ENCODE measurements around the gene HVCN1. TPM values are rescaled to one million over a fixed set of nuclear protein-coding genes. Genes with fewer than 3 reads are reported as not detected.
"Not testable (repeated sequence)": the region's sequence is repeated elsewhere in the genome, so short reads cannot be mapped to it uniquely, and the experiment has no call there.

Gene HVCN1
- polyA plus RNA-seq, 1 experiment, result 3.9 TPM

GRCh38 chr12:110725267-110725666 lies 36.4 kb upstream of the HVCN1 start:
- Histone ChIP-seq H3K27me3 (ENCODE audit: control insufficient read depth, insufficient read depth, low read length) (no peaks in the 10 kb centered on the region), H3K4me3 (ENCODE audit: low read depth, low read length) (no peak overlapping the region), H3K36me3 (ENCODE audit: control insufficient read depth, insufficient read depth, low read length) (peaks cover 15% of the 10 kb centered on the region)
- DNase-seq (ENCODE audit: low read depth), result no peak
- no peak for TF ChIP-seq CTCF (IDR thresholded peaks at IDR 0.05; ENCODE audit: insufficient read depth, low read depth, low read length)
- ChIA-PET POLR2A (no interaction called here), CTCF (no interaction called here)

DNA sequence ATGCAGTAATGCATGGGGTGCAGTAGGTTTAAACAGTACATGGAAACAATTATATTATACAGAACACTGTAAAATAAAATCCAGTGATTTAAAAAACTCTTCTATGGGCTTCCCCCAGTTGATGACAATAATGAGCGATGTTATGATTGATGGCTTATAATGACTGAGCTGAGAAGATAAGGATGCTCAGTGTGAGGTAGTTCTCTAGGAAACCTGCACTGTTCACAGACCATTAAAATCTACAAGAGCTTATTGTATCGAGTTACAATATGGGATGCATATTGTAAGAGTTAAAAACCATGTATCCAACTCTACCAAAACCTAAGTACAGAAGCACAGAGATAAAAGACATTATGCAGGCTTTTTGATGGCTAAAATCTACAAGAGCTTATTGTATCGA lies 34.0 kb upstream of the HVCN1 start:
- DNase-seq (ENCODE audit: low read depth); H3K4me3 ChIP-seq (ENCODE audit: low read depth, low read length); POLR2A ChIA-PET; H3K27me3 ChIP-seq (ENCODE audit: control insufficient read depth, insufficient read depth, low read length): not testable (repeated sequence)
- peaks cover 15% of the 10 kb centered on the region for H3K36me3 ChIP-seq (ENCODE audit: control insufficient read depth, insufficient read depth, low read length)
- CTCF ChIA-PET, result interaction anchor here (1.2 kb wide), 1 partner anchor 25 kb away, joined by 3 read pairs; no protein-coding TSS in a partner anchor

- H3K36me3 ChIP-seq (ENCODE audit: control insufficient read depth, insufficient read depth, low read length), result peaks cover 15% of the 10 kb centered on the region
- no peaks in the 10 kb centered on the region for H3K27me3 ChIP-seq (ENCODE audit: control insufficient read depth, insufficient read depth, low read length)
- ChIA-PET CTCF (interaction anchor here (0.7 to 1.2 kb wide), 3 partner anchors 17 to 111 kb away, joined by 3 to 4 read pairs (median 3); no protein-coding TSS in a partner anchor), POLR2A (no interaction called here)
- TF ChIP-seq CTCF (IDR thresholded peaks at IDR 0.05; ENCODE audit: insufficient read depth, low read depth, low read length), result no peak
- H3K4me3 ChIP-seq (ENCODE audit: low read depth, low read length), result no peak overlapping the region
- no peak for DNase-seq (ENCODE audit: low read depth)
Observed at GRCh38 chr12:110721570-110721969, 32.7 kb upstream of the HVCN1 start.

DNA sequence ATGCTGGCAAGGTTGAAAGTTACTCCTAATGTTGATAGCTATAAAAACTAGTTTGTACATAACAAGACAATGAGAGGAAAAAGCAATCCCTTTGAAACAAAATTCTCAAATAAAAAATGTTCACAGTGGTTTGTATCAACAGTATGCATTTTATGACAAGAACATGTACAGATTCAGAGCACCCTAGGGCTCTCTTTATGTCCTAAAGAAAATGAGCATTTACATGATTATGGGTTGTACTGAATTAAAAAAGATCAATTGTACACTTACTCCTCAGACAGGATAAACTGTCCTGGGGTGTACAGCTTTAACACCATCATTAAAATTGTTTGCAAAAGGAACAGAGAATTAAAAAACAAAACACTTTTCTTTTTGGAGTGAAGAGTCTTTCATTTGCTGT lies 31.6 kb upstream of the HVCN1 start:
- no peak for DNase-seq (ENCODE audit: low read depth)
- Histone ChIP-seq H3K4me3 (ENCODE audit: low read depth, low read length) (no peak overlapping the region), H3K36me3 (ENCODE audit: control insufficient read depth, insufficient read depth, low read length) (peaks cover 11% of the 10 kb centered on the region), H3K27me3 (ENCODE audit: control insufficient read depth, insufficient read depth, low read length) (no peaks in the 10 kb centered on the region)
- no peak for TF ChIP-seq CTCF (IDR thresholded peaks at IDR 0.05; ENCODE audit: insufficient read depth, low read depth, low read length)
- ChIA-PET POLR2A (no interaction called here), CTCF (interaction anchor here (0.8 to 1.2 kb wide), 3 partner anchors 10 to 18 kb away, joined by 3 read pairs; no protein-coding TSS in a partner anchor)

DNA sequence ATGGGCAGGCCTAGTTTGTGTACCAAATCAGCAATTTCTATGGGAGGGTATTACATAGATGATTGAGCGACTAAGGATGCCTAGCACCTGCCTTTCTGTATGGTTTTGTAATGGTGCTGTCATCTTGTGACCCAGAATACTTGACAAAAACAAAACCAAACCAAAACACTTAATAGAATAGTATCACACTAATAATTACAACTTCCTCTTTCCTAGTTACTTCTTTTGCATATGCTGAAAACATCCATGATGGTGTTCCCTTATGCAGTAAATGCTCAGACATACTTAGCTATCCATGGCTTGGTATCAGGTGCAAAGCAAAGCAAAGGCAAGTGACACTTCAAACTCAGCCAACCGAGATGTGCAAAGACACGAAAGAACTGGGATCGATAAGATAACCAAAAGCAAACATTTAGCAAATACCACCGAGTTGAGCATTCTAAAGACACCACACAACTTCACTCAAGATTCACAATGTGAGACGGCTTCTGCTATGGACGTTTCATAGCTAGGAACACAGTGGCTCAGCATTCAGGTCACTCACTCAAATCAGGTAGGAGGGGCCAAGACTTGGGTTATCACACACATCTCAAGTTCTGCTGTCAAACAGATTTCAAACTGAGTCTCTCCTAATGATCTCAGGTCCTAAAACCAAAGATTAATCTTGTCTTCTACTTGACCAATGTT lies 29.4 kb upstream of the HVCN1 start:
- POLR2A ChIA-PET, result no interaction called here
- no peak for TF ChIP-seq CTCF (IDR thresholded peaks at IDR 0.05; ENCODE audit: insufficient read depth, low read depth, low read length)
- CTCF ChIA-PET, result no interaction called here
- Histone ChIP-seq H3K4me3 (ENCODE audit: low read depth, low read length) (no peak overlapping the region), H3K27me3 (ENCODE audit: control insufficient read depth, insufficient read depth, low read length) (no peaks in the 10 kb centered on the region), H3K36me3 (ENCODE audit: control insufficient read depth, insufficient read depth, low read length) (peaks cover 7% of the 10 kb centered on the region)
- no peak for DNase-seq (ENCODE audit: low read depth)

DNA sequence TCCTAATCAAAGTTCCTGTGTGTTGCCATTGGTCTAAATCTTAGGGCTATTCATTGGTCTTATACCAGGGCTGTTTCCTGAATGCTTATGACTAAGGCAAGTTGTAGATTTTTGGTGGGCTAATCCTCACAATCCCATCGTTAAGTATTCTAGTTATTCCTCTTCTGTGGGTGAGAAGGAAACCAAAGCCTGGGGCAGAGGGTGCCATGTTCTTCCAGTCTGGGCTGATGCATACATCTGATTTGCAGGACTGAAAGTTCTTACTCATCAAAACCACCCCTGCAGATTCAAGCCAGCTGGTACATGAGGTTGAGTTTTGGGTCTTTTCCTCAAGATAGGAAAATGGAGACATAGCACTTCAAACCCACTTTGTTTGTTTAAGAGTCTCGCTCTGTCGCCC lies 28.1 kb upstream of the HVCN1 start:
- Histone ChIP-seq H3K36me3 (ENCODE audit: control insufficient read depth, insufficient read depth, low read length) (peaks cover 7% of the 10 kb centered on the region), H3K4me3 (ENCODE audit: low read depth, low read length) (no peak overlapping the region), H3K27me3 (ENCODE audit: control insufficient read depth, insufficient read depth, low read length) (no peaks in the 10 kb centered on the region)
- CTCF ChIA-PET, result interaction anchor here (0.5 kb wide), 1 partner anchor 24 kb away, joined by 3 read pairs; no protein-coding TSS in a partner anchor
- POLR2A ChIA-PET, result no interaction called here
- TF ChIP-seq CTCF (IDR thresholded peaks at IDR 0.05; ENCODE audit: insufficient read depth, low read depth, low read length), result no peak
- no peak for DNase-seq (ENCODE audit: low read depth)

Measured in BJ (cell line).